Panc1 (cell line): ENCODE measurements around the gene MARK3. TPM values are rescaled to one million over a fixed set of nuclear protein-coding genes. Genes with fewer than 3 reads are reported as not detected.

Experiments used
- ATAC-seq: fragments of 200-7000 bp; cut with Tn5 transposase; 2 replicates; pipeline ENCODE4 v1.9.1; 2020; ENCODE audit warnings: mild to moderate bottlenecking, moderate library complexity
- BruUV-seq: library from RNA; stranded (reverse); fragments of 400-500 nt; replicated peaks from 2 replicates; lab custom pipeline; 2021; lab: Mats Ljungman, UMichigan
- CTCF ChIA-PET: fragments of 300-600 bp; sonication (Branson Sonifier 250); formaldehyde crosslinking; loops from one replicate; lab custom pipeline; 2022; ENCODE audit warnings: antibody characterized with exemption; lab: Charles Lee
- POLR2A ChIA-PET: fragments of 300-600 bp; sonication (Branson Sonifier 250); formaldehyde crosslinking; loops from one replicate; lab custom pipeline; 2022; ENCODE audit warnings: antibody characterized with exemption; lab: Charles Lee
- DNase-seq: peaks from one replicate; pipeline ENCODE4 v3.0.0-alpha.2; 2010; ENCODE audit warnings: low read depth, low spot score
- H3K27ac ChIP-seq: 2 replicates; pipeline ENCODE4 v1.5.1; 2011; ENCODE audit warnings: mild to moderate bottlenecking, low read length, inconsistent platforms
- H3K27me3 ChIP-seq: fragments of 200-500 bp; sonication (Bioruptor generic); 2 replicates; pipeline ENCODE4 v1.6.0; 2014; ENCODE audit warnings: low read length, inconsistent platforms; ENCODE audit not compliant: control insufficient read depth, insufficient read depth
- H3K36me3 ChIP-seq: fragments of 200-500 bp; sonication (Bioruptor generic); 2 replicates; pipeline ENCODE4 v1.5.1; 2014; ENCODE audit warnings: inconsistent platforms, mild to moderate bottlenecking, low read length, moderate library complexity; ENCODE audit not compliant: control insufficient read depth, insufficient read depth
- H3K4me1 ChIP-seq: 2 replicates; pipeline ENCODE4 v1.5.1; 2011; ENCODE audit warnings: inconsistent platforms, mild to moderate bottlenecking, low read length, moderate library complexity; ENCODE audit not compliant: control insufficient read depth, insufficient read depth
- H3K4me3 ChIP-seq, 2 experiments: 2 replicates each; pipeline ENCODE4 v1.5.1; 2011 to 2012; ENCODE audit warnings: low read depth in 2 of 2, low read length in 2 of 2, mild to moderate bottlenecking in 2 of 2, inconsistent platforms in 1 of 2, moderate library complexity in 1 of 2
- H3K9me3 ChIP-seq: fragments of 200-500 bp; sonication (Bioruptor generic); 2 replicates; pipeline ENCODE4 v1.5.1; 2014; ENCODE audit warnings: low read depth, mild to moderate bottlenecking, inconsistent platforms, low read length, moderate library complexity; ENCODE audit not compliant: control insufficient read depth, insufficient read depth
- CTCF ChIP-seq: fragments of 450-650 bp; IDR thresholded peaks from 2 replicates; pipeline ENCODE4 v1.5.1; 2017; ENCODE audit warnings: mild to moderate bottlenecking
- POLR2AphosphoS5 ChIP-seq: IDR thresholded peaks from 2 replicates; pipeline ENCODE4 v1.6.1; 2012; ENCODE audit warnings: mild to moderate bottlenecking, low read depth, low read length, moderate library complexity
- REST ChIP-seq, 2 experiments: IDR thresholded peaks; 2 replicates each; pipeline ENCODE4 v1.6.1; 2011 to 2012; ENCODE audit warnings: low read depth in 2 of 2, control low read depth in 1 of 2, low read length in 1 of 2, mild to moderate bottlenecking in 1 of 2, moderate library complexity in 1 of 2; ENCODE audit not compliant: insufficient read depth in 1 of 2
- SIN3A ChIP-seq: IDR thresholded peaks from 2 replicates; pipeline ENCODE4 v1.6.1; 2012; ENCODE audit warnings: low read depth, mild to moderate bottlenecking, low read length, moderate library complexity, borderline replicate concordance; ENCODE audit not compliant: insufficient read depth
- TCF7L2 ChIP-seq: IDR thresholded peaks from 2 replicates; pipeline ENCODE4 v1.6.1; 2011; ENCODE audit warnings: mild to moderate bottlenecking, low read depth, low read length, inconsistent platforms
- in situ Hi-C: cut with HindIII; loops from 2 replicates; pipeline ENCODE4 v1.10.0; 2016; ENCODE audit warnings: low sequenced_read_pairs, low pct_unique_long_range_greater_than_20kb
- intact Hi-C: fragments of 100-400 bp; cut with micrococcal nuclease; formaldehyde crosslinking; loops from one replicate; pipeline ENCODE4 v1.10.0; 2022; ENCODE audit not compliant: unreplicated experiment
- total RNA-seq: library from RNA; stranded (reverse); gene quantifications from one replicate; pipeline ENCODE4 v1.2.1, GENCODE V29; 2021; ENCODE audit not compliant: unreplicated experiment

The MARK3 gene
- total RNA-seq, 1 experiment from 2014 or later, result 56.1 TPM

- Histone ChIP-seq H3K9me3 (no peaks in the 10 kb centered on the region), H3K4me1 (no peaks in the 10 kb centered on the region), H3K36me3 (peaks cover 9% of the 10 kb centered on the region; the same call in 1 of the 2 replicates), H3K4me3 (no peak overlapping the region), H3K27ac (no peak overlapping the region), H3K27me3 (no peaks in the 10 kb centered on the region)
- intact Hi-C loops, result no loop called here
- in situ Hi-C loops, result no loop called here
- ATAC-seq (no peak), DNase-seq (peak; percentile 30)
- ChIA-PET CTCF (no interaction called here), POLR2A (no interaction called here)
- no peak for TF ChIP-seq POLR2AphosphoS5
- TF ChIP-seq REST (IDR thresholded peaks at IDR 0.05; ENCODE audit: insufficient read depth in 1 of 2, low read depth in 2 of 2, low read length in 1 of 2), result no peak
- no peak for TF ChIP-seq CTCF
- TF ChIP-seq SIN3A, result no peak
- no peak for TF ChIP-seq TCF7L2
- BruUV-seq, result TSS peak; percentile 45
Measured at GRCh38 chr14:103483600-103483999, 98.4 kb downstream of the MARK3 start.

GRCh38 chr14:103485504-103485903 lies 100.3 kb downstream of the MARK3 start:
- no peak for ATAC-seq
- POLR2A ChIA-PET, result no interaction called here
- BruUV-seq, result no TSS peak
- Histone ChIP-seq H3K4me1 (no peaks in the 10 kb centered on the region), H3K27ac (no peak overlapping the region), H3K4me3 (no peak overlapping the region), H3K36me3 (peaks cover 7% of the 10 kb centered on the region; the same call in 1 of the 2 replicates), H3K9me3 (no peaks in the 10 kb centered on the region), H3K27me3 (no peaks in the 10 kb centered on the region)
- in situ Hi-C loops, result no loop called here
- TF ChIP-seq TCF7L2 (no peak), POLR2AphosphoS5 (no peak), CTCF (no peak), SIN3A (no peak), REST (IDR thresholded peaks at IDR 0.05; ENCODE audit: insufficient read depth in 1 of 2, low read depth in 2 of 2, low read length in 1 of 2) (no peak)
- intact Hi-C loops, result no loop called here
- no peak for DNase-seq
- CTCF ChIA-PET, result no interaction called here
